Stimulated activated CD4-positive, alpha-beta T cell treated with anti-CD3 and anti-CD28 coated beads, Interleukin-1b, Interleukin-23, amount 100 ng/mL, for 48 hours (primary cell): ENCODE measurements around the gene LRP5.

Source experiments
- DNase-seq: peaks from one replicate; pipeline ENCODE4 v3.0.0-alpha.2; 2020

LRP5 gene

DNA sequence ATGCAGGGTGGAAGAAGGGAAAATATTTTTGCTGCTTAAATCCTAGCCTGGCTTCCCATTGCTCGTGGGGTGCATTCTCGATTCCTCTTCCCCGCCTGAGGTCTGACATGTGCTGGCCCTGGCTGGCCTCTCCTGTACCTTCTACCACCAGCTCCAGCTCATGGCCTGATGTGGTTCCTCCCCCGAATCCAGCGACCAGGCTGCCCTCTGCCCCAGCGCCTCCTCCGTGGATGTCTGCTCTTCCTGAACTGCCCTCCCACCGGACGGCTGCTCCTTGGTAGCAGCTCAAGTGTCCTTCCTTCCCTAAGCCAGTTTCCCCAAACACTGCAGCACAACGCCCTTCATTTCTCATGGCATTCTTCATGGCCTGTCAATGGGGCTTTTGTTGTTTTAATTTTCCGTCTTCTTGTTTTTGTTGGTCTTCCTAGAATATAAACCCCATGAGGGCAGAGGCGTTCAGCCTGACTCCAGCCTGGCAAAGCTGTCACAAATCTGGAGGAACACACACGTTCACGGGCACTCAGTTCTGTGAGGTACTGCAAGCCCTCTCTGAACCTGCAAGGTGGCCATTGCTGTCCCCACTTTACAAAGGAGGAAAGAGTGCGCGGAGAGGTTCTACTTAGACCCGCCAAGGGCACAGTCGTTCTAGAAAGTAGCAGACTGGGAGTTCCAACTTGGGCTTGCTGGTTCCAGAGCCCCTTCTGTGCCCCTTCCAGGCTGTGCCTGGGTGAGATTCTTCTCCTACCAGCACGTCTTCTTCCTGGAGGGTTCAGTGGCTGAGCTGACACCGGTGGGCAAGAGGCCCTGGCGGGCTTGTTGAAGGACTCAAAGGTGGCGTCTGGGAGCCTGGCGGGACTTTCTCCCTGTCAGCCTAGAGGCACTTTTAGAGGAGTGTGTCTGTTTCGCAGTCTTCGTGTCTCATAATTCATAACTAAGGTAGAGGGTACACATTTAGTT lies 953 bp upstream of the LRP5 start:
- DNase-seq: no peak

DNA sequence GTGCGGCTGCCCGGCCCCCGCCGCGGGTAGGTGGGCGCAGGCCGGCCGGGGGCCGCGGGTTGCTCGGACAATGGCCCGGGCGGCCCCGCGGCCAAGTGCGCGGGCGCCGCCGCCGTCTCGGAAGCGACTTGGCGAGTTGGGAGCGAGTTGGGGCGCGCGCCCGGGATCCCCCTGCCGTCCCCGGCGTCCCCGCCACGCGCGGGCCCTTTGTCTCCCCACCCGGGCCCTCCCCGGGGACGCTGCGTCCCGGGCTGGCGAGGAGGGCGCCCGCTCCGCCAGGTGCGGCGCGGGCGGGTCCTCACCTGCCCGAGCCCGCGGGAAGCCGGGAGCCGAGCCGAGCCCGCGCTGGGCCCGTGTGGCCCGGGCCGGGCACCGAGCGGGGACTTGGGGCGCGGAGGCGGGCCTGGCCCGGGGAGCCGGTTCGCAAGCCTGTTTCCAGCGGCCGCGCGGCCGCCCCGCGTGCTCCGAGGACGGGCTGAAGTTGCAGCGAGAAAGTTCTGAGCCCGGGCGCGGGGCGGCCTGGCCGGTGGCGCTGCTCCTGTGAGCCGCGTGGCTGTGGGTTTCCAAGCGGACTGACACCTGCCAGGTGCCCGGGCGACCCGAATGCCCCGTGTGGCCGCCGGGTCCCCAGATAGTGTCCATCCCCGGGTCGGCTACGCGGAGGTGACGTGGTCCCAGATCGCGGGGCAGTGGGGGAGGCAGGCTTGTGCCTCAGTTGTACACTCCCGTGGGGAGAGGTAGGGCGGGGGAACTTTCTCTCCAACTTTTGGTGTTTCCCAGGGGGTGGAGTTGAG lies 586 bp downstream of the LRP5 start:
- no peak for DNase-seq

DNA sequence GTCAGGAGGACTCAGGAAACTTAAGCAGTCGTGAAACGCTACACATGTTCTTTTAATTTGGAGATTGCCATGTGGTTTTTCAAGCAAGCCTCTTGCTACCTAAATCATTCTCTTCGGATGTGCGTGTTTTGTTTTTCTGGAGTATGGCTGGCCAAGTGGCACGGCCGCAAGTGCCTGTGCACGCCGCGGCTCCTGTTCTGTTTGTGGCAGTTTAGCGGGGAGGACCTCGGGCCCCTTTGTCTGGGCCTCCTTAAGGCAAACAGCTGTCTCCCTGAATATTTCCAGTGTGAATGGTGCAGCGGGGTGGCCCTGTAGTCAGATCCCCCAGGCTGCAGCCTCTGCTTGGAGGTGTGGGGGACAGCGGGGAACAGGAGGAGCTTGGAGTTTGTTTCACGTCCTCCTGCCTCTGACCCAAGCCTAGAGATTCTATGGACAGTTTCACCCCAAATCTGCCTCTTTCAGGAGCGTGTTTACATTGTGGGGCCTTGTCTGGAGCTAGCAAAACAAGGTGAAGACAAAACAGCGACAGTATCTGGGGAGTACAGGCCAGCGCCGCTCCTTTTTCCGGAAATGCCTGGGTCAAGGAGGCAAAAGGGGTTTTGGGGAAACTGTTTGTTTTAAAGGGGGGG lies 1.3 kb downstream of the LRP5 start:
- no peak for DNase-seq

DNA sequence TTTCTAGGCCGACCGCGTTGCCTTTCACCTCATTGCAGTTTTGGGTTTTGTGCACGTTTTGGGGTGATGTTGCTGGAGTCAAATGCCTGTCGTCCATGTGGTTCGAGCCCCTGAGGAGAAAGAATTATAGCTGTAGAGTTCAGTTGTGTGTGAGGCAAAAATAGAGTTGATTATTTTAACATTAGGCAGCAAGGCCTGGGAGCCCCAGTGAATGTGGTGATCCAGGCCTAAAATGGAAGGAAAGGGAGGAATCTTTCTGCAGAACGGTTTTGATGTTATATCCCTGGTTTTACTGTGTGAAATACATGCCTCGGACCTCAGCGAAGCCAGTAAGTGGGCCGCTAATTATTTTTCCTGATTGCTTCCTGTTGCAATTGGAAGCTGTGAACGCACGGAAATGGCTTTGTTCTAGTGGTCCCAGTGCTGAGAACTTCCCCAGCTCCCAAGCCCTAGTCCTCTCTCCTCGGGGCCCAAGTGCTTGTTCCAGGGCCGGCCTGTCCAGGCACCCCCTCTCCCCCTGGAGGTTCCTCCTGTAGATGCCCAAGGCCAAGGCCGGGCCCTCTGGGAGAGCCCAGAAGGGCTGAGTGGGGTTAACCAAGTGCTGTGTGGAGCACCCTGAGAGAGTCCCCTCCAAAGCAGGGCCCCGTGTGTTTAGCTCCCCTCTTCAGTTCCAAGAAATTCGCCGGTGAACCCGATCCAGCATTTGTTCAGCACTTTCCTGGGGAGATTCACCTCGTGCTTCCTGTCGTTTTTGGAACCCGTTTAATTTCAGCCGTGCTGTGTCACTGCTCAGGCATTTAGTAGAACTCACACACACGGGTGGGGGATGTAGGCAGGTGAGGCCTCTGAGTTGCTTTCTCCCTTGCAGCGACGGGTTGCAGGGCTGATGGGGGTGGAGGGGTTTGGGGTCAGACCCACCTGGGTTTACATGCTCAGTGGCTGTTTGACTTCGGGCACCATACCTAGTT lies 2.1 kb downstream of the LRP5 start:
- no peak for DNase-seq

DNA sequence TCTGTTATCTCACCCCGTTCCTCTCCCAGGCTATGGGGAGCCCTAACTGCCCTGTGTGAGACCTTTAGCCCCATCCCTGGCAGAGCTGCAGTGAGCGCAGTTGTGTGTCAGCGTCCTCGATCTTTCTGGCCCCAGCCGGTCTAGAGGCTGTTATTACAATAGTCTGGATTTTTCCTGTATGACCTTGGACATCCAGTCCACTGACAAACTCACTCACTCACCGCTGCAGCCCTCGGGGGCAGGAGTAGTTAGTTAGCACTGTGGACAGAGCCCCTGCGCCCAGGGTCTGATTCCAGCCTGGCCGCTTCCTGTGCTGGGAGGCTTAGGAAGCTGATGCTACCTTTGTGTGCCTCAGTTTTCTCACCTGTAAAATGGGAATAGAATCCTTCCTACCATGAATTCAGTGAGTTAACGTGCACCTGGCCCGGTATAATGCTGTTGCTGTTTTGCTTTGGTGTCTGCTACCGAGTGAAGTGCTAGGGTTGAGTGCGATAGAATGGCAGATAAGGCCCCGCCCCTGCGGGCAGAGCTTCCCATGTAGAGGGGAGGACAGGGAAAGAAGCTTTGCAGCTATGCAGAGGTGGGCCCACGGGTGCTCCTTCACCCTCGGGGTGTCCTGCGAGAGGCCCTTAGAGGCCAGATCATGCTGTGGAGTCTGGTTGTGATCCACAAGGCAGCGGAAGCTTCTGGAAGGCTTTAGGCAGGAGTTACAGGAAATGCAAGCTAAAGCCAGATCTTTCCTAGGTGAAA lies 3.0 kb downstream of the LRP5 start:
- DNase-seq: no peak

DNA sequence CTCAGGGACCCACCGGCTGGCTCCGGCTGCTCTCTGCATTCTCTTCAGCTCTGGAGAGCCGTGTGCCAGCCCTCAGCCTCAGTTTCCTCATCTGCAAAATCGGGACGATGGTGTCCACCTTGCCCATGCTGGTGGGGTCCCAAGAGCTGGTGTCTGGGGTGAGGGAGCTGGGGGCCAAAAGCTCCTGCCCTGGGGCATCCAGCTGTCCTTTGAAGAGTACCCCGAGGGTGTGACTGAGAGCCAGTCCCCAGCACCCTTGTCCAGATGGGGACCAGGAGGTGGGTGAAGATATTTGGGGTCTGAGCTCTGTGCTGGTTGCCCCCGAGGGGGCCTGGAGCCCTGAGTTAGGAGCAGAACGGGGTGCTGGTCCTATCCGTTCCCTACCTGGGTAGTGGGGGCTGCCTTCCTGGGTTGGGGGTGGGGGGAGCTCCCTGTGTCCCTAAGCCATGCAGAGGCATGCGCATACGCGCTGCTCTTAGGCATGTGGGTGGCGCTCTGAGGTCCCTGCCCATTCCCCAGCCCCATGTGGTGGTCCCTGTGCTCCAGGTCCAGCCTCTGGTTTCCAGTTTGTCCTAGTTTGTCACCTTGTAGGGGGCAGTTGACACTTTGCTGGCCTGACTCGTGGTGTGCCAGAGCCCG lies 4.9 kb downstream of the LRP5 start:
- DNase-seq: no peak

DNA sequence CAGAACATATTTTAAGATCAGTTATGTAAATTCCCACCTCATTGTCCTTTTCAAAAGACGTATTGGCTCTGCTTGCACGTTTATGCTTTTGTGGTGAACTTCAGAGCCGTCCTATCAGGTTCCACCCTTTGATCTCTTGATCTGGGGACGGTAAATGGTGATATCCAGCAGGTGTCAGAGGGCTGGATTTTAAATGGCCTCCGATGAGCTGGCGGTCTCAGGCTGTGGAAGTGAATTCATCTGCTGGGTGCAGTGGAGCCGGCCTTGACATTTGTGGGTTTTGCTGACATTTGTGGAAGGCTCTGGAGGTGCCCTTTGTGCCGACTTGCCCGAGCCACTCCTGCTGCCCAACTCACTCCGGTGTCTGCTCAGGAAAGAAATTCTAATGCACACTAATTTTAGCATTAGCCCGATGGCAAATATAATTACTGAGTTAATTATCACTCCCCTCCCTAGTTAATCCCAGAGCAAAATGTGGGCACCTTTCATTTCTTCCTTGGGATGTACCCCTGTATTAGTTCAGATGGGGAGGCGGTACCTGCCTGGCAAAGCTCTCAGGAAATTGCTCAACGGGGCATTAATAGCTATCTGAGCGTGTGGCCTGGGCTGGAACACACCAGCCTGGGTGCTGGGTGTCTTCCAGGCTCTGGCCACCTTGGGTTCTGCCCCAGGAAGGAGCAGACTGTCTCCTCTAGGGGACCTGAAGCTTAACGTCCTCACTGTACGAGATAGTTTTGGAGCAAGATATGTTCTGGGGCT lies 9.1 kb downstream of the LRP5 start:
- DNase-seq: no peak

DNA sequence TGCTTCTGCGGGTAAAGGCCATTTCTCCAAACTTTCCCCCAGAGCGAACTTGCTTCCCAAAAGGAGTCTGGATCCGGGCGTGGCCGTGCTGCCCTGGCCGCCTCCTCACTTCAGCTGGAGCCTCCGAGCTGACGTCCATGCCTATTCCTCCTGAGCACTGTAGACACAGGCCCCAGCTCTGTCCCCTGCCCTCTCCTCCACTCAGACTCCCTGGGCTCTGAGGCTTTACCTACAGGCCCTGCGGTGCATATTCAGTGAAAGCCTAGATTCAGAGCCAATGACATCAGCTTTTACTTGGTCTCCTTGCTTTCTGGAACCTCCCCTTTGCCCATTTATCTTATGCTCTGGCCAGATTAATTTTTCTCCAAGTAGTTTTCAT lies 9.7 kb downstream of the LRP5 start:
- DNase-seq: no peak

DNA sequence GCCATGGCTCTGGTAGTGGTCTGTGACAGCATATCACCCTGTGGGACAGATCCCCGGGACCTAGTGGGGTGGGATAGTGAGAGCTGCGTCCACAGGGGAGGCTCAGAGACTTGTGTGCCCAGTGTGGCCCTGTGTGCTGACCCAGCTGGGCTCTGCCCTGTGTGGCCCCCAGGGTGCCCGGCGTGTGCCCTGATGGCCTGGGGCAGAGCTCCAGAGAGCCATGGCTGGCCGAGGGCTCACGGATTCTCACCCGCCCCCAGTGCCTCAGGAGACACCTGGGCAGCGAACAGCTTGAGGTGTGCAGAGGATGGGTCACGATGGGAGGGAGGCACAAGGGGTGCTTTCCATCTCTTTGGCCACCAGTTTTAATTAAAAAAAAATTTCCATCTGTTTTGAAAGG lies 11.8 kb downstream of the LRP5 start:
- no peak for DNase-seq

DNA sequence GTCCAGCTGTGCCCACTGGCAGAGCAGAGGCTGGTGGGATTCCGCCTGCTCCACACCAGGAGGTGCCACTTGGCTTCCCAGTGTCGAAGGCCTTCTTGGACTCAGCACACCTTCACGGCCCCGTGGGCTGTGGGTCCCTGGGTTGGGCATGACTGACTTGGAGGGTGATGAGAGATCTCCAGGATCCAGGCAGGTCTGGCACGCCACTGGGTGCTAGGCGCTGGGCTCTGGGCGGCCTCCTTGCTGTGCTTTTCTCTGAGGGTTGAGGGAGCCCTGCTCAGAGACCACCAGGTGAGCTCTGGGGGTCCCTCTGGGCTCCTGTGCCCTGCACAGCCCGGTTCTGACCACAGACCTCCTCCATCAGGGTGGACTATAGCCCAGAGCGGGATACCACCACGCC lies 12.3 kb downstream of the LRP5 start:
- no peak for DNase-seq

DNA sequence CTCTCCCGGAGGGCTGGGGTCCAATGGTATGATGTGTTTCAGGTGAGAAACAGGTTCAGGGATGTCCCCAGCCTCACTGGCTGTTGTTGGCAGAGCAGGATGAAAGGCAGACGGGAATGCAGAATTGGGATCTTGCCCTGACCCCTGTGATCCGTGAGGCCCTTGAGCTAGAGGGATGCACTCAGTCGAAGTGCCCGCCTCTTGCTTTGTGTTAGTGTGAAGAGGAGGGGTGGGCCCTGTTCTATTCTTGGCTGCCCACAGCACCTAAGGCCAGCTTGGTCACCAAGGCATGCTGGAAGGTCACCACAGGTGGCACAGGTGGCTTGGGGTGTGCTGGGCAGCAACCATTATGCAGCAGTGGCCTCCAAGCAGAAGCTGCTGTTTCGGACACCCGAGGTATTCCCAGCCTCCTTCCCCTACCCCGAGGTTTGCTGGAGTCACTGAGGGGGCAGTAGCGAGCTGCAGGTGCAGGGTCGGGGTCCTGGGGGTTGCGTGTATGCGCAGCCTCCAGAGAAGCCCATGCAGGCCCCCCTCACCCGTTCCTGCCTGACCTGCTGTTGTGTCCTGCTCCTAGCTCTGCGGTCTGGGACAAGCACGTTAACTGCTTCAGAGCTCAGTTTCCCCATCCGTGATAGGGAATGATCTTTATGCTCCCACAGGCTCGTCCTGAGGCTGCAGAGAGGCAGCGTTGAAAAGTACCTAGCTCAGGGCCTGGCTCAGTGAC lies 13.0 kb downstream of the LRP5 start:
- no peak for DNase-seq

DNA sequence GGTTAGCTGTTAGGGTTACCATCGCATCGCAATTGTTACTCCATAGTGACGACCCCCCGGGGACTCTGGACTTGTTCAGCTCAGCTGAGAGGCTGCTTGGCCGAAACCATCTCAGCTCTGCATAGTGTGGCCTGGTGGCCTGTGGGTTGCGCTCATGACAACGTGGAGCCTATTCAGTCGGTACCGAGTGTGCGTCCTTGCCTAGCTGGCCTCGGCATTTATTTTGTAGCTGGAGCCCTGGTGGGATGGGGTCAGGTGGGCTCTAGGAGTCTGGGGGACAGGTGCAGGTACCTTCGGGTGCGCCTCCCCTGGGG lies 13.5 kb downstream of the LRP5 start:
- no peak for DNase-seq

DNA sequence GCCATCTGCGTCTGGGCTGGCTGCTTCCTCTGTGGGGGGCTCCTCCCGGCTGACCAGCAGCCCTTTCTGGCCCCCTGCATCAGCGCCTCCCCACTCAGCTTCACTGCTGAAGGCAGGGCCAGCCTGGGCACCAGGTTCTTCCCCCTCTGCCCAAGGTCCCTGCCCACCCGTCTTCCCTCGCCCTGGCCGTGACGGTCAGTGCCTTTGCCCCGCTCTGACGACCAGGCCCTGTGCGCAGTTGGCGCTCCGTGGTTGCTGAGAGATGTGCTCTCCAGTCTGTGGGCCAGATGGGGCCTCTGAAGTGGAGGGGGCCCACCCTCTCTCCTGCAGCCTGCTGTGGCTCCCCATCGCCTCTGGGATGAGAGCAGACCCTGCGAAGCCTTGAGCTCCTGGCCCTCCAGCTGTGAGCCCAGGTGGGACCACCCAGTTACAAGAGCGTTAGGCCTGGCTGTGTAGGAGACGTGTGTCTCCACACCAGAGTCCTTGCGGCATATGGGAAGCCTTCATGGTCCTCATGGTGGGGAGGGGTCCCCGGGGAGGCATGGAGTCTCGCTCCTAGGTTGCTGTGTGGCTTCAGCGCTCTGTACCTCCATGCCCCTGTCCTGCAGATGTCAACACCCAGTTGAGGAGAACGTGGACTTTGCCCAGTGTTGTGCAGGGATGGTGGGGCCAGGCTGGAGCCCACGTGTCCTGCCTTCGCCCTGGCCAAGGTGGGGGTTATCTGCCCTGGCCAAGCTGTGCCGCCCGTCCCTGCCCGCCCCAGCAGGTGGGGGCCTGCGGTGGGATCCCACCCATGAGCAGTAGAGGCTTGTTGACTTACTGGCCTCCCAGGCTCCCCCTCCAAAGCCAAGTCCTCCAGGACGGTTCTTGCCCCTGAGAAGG lies 14.2 kb downstream of the LRP5 start:
- DNase-seq: no peak

DNA sequence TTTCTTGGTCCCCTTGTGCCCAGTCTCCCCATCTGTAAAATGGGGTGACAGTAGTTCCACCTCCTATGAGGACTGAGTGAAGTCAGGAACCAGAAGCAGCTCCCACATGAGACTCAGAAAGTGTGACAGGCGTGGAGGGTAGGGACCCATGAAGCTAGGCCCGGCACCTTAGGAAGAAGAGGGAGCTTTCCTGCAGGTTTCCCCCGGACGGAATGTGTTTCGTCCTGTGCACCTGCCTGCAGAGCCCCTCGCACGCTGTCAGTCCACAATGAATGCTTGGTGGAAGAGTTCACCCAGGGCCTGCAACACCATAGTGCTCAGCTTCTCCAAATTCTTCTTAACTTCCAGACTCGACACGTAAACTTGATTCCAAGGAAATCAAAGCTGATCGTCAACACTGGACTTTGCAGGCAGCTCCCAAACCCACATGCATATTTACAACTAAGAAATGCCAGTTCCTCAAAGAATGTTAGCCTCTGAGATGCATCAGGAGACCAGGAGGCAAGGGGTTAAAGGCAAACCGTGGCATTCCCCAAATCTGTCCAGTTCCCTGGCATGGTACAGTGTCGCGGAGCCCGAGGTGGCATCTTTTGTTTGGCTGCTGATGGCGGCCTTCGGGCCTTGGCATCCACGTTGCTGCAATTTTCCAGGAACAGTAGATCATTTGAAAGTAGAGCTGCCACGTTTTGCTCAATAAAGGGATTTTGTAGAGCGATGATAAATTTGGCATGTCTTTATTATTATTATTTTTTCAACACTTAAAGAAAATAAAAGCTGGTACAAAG lies 15.4 kb downstream of the LRP5 start:
- DNase-seq: no peak

DNA sequence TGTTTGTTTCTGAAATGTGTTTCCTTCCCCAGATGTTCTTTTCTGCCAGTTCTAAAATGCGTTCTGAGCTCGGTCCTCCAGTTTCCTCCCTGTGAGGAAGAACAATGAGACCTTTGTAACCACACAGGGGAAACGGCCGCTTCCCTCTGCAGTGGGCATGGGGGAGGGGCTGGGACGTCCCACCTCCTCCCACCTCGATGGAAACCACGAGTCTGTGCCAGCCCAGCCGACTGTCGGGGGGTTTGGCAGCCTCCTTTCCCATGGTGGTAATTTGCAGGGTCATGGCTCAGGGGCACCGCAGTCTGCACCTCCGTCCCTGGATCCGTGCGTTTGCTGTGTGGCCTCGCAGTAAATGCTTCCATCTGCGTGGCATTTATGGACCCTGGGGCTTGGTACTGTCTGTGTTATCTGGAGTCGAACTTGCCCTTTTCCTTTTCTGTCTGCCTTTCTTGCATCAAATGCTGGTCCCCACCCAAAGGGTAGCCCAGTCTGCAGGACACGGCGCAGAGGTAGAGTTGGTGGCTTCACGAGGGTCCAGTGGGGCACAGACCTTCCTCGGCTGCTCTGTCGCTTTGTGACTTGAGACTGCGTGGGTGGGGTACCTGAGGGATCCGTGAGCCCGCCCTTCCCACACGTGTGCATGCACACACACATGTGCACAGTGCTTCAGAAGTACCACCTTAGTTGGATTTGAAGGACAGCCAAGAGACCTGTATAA lies 16.1 kb downstream of the LRP5 start:
- DNase-seq: no peak

DNA sequence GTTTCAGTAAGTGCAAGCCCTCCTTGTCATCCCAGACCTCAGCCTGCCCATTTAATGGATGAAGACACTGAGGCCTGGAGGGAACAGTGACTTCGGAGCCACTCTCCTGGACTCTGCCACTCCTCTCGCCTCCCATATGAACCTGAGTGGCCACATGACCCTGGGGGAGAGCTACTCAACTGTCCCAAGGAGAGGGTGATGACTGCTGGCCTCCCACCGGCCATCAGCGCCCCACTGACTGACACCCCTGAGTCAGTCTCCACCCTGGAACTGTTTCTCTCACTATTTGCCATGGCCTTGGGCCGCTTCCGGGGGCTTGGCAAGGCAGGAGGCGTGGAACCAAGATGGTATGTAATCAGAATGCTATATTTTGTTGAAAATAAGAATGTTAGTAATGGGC lies 17.1 kb downstream of the LRP5 start:
- DNase-seq: no peak

DNA sequence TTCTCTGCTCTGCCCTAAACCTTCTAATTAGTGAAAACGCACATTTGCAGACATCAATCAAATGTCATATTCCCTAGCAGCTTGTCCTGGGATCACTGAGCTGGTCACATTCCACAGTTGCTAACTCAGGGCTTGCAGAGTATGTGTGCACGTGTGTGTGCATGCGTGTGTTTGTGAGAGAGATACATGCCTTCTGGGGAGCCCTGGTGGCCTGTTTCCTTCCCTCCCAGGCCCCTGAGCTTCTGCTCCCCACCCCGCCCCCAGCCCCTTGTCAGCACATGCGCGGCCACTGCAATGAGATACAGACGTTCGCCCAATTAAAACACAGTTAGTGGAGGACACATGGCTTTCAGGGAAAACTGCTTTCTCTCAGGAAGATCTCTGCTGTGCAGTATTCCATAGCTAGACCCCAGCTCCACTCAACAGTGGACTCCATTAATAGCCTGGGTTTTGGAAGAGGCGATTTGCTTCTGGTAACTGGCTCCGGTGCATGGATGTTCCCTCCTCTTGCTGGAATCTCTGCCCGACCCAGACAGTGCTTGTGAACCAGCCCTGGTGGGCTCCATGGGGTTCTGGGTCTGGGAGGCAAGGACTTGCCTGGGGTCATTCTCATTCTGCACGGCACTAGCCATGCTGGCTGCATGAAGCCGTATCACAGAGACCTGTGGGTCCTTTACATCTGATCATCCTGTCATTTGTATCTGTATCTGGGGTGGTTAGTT lies 17.7 kb downstream of the LRP5 start:
- no peak for DNase-seq
